Astrocyte of the spinal cord (primary cell): ENCODE results near the gene NDST4.

ENCODE experiments used
- DNase-seq: peaks from one replicate; pipeline ENCODE4 v3.0.0; 2011; ENCODE audit warnings: low read depth, low spot score
- H3K4me3 ChIP-seq: 2 replicates; pipeline ENCODE4 v1.5.1; 2011; ENCODE audit warnings: low read depth, mild to moderate bottlenecking, low read length, moderate library complexity
- in situ Hi-C: cut with HindIII; loops from 2 replicates; pipeline ENCODE4 v1.10.0; 2017; ENCODE audit warnings: low sequenced_read_pairs
- TF ChIP-seq, protein P1 (sequence below): IDR thresholded peaks from 2 replicates; pipeline ENCODE4 v1.5.1; 2012; ENCODE audit warnings: low read depth, mild to moderate bottlenecking, low read length, inconsistent platforms

NDST4 gene

DNA sequence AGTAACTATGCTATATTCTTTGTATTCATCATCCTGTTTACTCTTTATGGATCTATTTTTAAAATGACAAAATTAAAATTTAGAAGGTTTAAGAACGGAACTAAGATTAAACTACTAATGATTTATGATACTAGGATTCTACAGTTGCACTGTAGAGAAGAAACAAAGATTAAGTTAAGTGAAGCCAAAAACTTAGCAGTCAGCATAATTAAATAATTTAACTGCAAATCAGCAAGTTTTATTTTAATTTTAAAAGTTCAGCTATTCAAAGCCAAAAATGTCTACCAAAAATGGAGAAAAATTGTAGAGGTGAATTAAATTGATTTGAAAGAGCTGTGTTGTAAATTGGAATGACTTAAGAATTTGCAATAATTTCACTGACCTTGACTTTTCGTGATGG lies 30.8 kb downstream of the NDST4 start:
- DNase-seq, result no peak
- in situ Hi-C loops, result no loop called here
- TF ChIP-seq, protein P1, sequence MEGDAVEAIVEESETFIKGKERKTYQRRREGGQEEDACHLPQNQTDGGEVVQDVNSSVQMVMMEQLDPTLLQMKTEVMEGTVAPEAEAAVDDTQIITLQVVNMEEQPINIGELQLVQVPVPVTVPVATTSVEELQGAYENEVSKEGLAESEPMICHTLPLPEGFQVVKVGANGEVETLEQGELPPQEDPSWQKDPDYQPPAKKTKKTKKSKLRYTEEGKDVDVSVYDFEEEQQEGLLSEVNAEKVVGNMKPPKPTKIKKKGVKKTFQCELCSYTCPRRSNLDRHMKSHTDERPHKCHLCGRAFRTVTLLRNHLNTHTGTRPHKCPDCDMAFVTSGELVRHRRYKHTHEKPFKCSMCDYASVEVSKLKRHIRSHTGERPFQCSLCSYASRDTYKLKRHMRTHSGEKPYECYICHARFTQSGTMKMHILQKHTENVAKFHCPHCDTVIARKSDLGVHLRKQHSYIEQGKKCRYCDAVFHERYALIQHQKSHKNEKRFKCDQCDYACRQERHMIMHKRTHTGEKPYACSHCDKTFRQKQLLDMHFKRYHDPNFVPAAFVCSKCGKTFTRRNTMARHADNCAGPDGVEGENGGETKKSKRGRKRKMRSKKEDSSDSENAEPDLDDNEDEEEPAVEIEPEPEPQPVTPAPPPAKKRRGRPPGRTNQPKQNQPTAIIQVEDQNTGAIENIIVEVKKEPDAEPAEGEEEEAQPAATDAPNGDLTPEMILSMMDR, result no peak
- no peak overlapping the region for H3K4me3 ChIP-seq

DNA sequence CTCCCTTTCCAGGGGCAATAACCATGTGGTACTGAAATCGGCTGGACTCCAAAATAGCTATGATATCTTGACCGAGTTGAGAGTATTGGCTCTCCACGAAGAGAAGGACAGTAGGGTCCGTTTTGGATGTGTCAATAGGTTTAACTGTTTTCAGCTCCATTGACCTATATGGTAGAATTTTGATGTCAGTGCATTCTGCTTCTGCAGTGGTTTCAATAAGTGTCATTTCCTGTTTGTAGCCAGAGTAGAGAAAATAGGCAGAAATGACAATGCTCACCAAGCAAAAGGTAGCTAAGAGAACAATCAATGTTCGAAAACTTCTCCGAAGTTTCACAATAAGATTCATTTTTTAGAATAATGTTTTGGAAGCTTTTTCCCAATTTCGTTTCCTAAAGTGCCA lies 36.7 kb downstream of the NDST4 start:
- no peak overlapping the region for H3K4me3 ChIP-seq
- TF ChIP-seq, protein P1, result no peak
- DNase-seq, result no peak
- in situ Hi-C loops, result no loop called here

DNA sequence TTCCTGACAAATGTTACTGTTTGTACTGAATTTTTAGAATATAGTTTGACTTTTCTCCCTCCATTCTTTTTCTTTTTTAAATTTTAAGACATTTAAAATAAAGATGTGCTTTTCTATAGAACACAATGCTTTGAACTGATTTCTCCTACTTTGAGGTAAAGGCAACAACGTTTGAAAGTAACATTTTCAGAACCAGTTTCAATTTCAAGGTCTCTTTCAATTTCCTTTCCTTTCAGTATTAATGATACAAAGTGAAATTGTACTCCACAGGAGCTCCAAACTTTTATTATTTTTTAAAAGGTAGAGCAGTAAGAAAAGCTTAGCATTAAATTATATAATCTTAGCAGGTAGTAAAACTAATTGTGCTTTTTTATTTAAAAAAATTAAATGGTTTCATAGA lies 54.9 kb downstream of the NDST4 start:
- H3K4me3 ChIP-seq, result no peak overlapping the region
- TF ChIP-seq, protein P1, result no peak
- DNase-seq, result no peak
- in situ Hi-C loops, result no loop called here

DNA sequence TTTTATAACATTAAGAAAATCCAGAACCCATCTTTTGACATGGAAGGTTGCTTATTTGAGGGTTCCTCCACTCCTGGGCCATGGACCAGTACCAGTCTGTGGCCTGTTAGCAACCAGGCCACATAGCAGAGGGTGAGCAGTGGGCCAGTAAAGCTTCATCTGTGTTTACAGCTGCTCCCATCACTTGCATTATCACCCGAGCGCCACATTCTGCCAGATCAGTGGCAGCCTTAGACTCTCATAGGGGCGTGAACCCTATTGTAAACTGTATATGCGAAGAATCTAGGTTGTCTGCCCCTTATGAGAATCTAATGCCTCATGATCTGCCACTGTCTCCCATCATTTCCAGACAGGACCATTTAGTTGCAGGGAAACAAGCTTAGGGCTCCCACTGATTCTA lies 58.6 kb downstream of the NDST4 start:
- no peak overlapping the region for H3K4me3 ChIP-seq
- TF ChIP-seq, protein P1, result peak; percentile 26
- DNase-seq, result no peak
- in situ Hi-C loops, result no loop called here

DNA sequence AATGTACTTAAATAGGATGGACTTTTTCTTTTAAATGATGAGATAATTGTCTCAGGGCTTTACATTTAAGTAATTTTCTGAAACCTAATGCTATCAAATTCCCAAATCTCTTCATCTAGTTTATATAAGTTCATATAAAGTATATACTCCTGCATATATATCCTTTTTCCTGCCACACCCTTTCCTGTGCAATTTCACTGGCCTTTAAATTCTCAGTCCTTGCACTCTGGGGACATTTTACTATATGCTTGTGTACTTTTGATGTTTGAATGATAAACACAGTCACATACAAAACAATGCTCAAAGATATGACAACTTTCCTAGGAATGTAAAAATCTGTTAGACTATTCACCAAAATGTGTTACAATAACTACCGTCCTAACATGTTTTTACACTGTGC lies 60.1 kb downstream of the NDST4 start:
- no peak overlapping the region for H3K4me3 ChIP-seq
- in situ Hi-C loops, result no loop called here
- TF ChIP-seq, protein P1, result no peak
- no peak for DNase-seq

DNA sequence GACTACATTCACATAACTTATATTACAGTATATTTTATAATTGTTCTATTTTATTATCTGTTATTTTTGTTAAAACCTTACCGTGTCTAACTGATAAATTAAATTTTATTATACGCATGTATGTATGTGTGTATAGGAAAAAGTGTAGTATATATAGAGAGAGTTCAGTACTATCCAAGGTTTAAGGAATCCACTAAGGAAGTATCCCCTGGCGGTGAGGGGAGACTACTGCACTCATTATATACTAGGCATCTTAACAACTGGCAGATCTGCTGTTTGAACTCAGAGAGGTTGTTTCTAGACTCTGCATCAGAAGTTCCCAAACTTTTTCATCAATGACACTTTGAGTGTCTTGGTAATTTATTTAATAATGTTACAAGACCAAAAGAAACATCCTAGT lies 70.9 kb downstream of the NDST4 start:
- in situ Hi-C loops, result no loop called here

More for the DNA sequence above, 70.9 kb downstream of the NDST4 start:
- no peak for DNase-seq
- no peak overlapping the region for H3K4me3 ChIP-seq
- TF ChIP-seq, protein P1, result peak; percentile 39
